T-cell (primary cell): Measurements from ENCODE around the gene TAGAP. TPM values are rescaled to one million over a fixed set of nuclear protein-coding genes. Genes with fewer than 3 reads are reported as not detected.

ENCODE experiments used
- ATAC-seq, 4 experiments: fragments of 200-7000 bp in 3 of 4; fragments of 150-1000 bp in 1 of 4; cut with Tn5 transposase; replicated peaks in 1 of 4; 1 replicate in 3 of 4; 2 replicates in 1 of 4; pipeline ENCODE4 v1.10.0; 2021; ENCODE audit warnings: moderate library complexity in 3 of 4, mild to moderate bottlenecking in 2 of 4, moderate number of reproducible peaks in 1 of 4
- CTCF ChIA-PET, 2 donors: fragments of 300-600 bp; sonication (Branson Sonifier 250); formaldehyde crosslinking; loops; one replicate each; lab custom pipeline; 2022; ENCODE audit warnings: antibody characterized with exemption in 2 of 2; lab: Charles Lee
- POLR2A ChIA-PET, 2 donors: fragments of 300-600 bp; sonication (Branson Sonifier 250); formaldehyde crosslinking; loops; one replicate each; lab custom pipeline; 2022; ENCODE audit warnings: antibody characterized with exemption in 2 of 2; lab: Charles Lee
- DNase-seq, 35 experiments: peaks; one replicate each; pipeline versions ENCODE4 v3.0.0 to v3.0.0-alpha.2; 2013 to 2023
- H3K27ac ChIP-seq: one replicate; pipeline ENCODE4 v1.5.1; 2013; ENCODE audit warnings: low read length
- H3K27me3 ChIP-seq, 2 experiments: replicated peaks in 1 of 2; 1 replicate in 1 of 2; 2 replicates in 1 of 2; pipeline versions ENCODE4 v1.6.1 to v1.7.0; 2013; ENCODE audit warnings: low read length in 1 of 2, mixed read lengths in 1 of 2; ENCODE audit not compliant: control insufficient read depth in 2 of 2, insufficient read depth in 2 of 2; ENCODE audit errors: extremely low read depth in 1 of 2
- H3K36me3 ChIP-seq, 2 donors: 1 replicate in 1 of 2; 2 replicates in 1 of 2; pipeline versions ENCODE4 v1.6.1 to v1.7.0; 2013; ENCODE audit warnings: low read length in 1 of 2; ENCODE audit not compliant: control insufficient read depth in 2 of 2, insufficient read depth in 1 of 2; ENCODE audit errors: extremely low read depth in 1 of 2
- H3K4me1 ChIP-seq, 2 experiments: 1 replicate in 1 of 2; 2 replicates in 1 of 2; pipeline versions ENCODE4 v1.6.1 to v1.7.0; 2013; ENCODE audit warnings: low read length in 2 of 2, mixed read lengths in 1 of 2; ENCODE audit not compliant: insufficient read depth in 2 of 2, control insufficient read depth in 1 of 2; ENCODE audit errors: extremely low read depth in 1 of 2
- H3K4me3 ChIP-seq, 2 donors: 1 replicate in 1 of 2; 2 replicates in 1 of 2; pipeline versions ENCODE4 v1.5.1 to v1.7.0; 2013; ENCODE audit warnings: mild to moderate bottlenecking in 2 of 2, low read length in 1 of 2, moderate library complexity in 1 of 2; ENCODE audit not compliant: control insufficient read depth in 1 of 2; ENCODE audit errors: extremely low read depth in 1 of 2
- H3K9me3 ChIP-seq: 2 replicates; pipeline ENCODE4 v1.7.0; 2013
- H3K27ac Mint-ChIP-seq, 2 donors: one replicate each; pipeline ENCODE4 v1.8.0; 2020 to 2021; ENCODE audit warnings: mild to moderate bottlenecking in 2 of 2, mixed read lengths in 2 of 2
- H3K27me3 Mint-ChIP-seq, 2 donors: one replicate each; pipeline ENCODE4 v1.8.0; 2021 to 2022; ENCODE audit warnings: mixed read lengths in 2 of 2
- H3K36me3 Mint-ChIP-seq: one replicate; pipeline ENCODE4 v1.8.0; 2021; ENCODE audit warnings: mixed read lengths
- H3K4me1 Mint-ChIP-seq, 3 donors: one replicate each; pipeline ENCODE4 v1.8.0; 2020 to 2022; ENCODE audit warnings: mixed read lengths in 3 of 3, mild to moderate bottlenecking in 1 of 3
- H3K4me3 Mint-ChIP-seq, 3 donors: one replicate each; pipeline ENCODE4 v1.8.0; 2020 to 2022; ENCODE audit warnings: mild to moderate bottlenecking in 3 of 3, mixed read lengths in 3 of 3, moderate library complexity in 3 of 3
- H3K9me3 Mint-ChIP-seq, 3 donors: one replicate each; pipeline ENCODE4 v1.8.0; 2020 to 2022; ENCODE audit warnings: mixed read lengths in 3 of 3
- WGBS: methylation state at CpG from one replicate; pipeline ENCODE4 v1.1.5; 2013; ENCODE audit warnings: missing lambda C conversion rate; ENCODE audit not compliant: insufficient coverage; 5-methylcytosine and 5-hydroxymethylcytosine counted together
- total RNA-seq, 35 experiments: library from RNA in 6 of 35; stranded (reverse) in 6 of 35; fragments of 120-200 nt in 1 of 35; gene quantifications; one replicate each; pipeline versions ENCODE4 v1.2.1 to v1.2.4 and lab custom pipeline; 2013 to 2026

The TAGAP gene
- total RNA-seq, 5 donors from 2014 or later (not counting 1 experiment from before 2014, with no cell fraction given), result 110 to 224 (median 128) TPM

GRCh38 chr6:159066483-159066882 lies 21.7 kb upstream of the TAGAP start:
- Mint-ChIP-seq H3K4me3 (peak overlapping the region in 1 of 3 donors; percentile 22), H3K36me3 (no peaks in the 10 kb centered on the region), H3K27me3 (no peaks in the 10 kb centered on the region), H3K27ac (peak overlapping the region; percentile 56 to 98), H3K4me1 (peaks cover 64 to 69% (median 68%) of the 10 kb centered on the region in 3 donors), H3K9me3 (no peaks in the 10 kb centered on the region)
- WGBS, result 89% methylated on average over 3 of the region's 3 CpGs
- no peaks in the 10 kb centered on the region for H3K9me3 ChIP-seq
- DNase-seq (no peak), ATAC-seq (no peak)
- no peaks in the 10 kb centered on the region for H3K36me3 ChIP-seq
- no peaks in the 10 kb centered on the region for H3K27me3 ChIP-seq
- ChIA-PET POLR2A (no interaction called here), CTCF (interaction anchor here (0.6 to 1.0 kb wide), 3 partner anchors 15 to 56 kb away, joined by 3 to 7 read pairs (median 4); no protein-coding TSS in a partner anchor)
- peaks cover 33 to 52% of the 10 kb centered on the region in 2 experiments for H3K4me1 ChIP-seq
- H3K4me3 ChIP-seq, result no peak overlapping the region
- H3K27ac ChIP-seq, result peak overlapping the region; percentile 4

- peaks cover 35 to 58% of the 10 kb centered on the region in 2 experiments for H3K4me1 ChIP-seq
- DNase-seq, result no peak
- peak overlapping the region in 1 of 3 donors; percentile 77 for H3K4me3 Mint-ChIP-seq
- no peak for ATAC-seq
- CTCF ChIA-PET, result interaction anchor here (0.6 to 1.7 kb wide), 10 partner anchors 9 to 62 kb away, joined by 3 to 7 read pairs (median 4); no protein-coding TSS in a partner anchor
- POLR2A ChIA-PET, result interaction anchor here (0.5 to 4.0 kb wide), 4 partner anchors 18 to 41 kb away, joined by 3 to 95 read pairs (median 8); partner anchors contain the start of gene TAGAP (in 2 of the 2)
- no peaks in the 10 kb centered on the region for H3K9me3 Mint-ChIP-seq
- peak overlapping the region; percentile 98 to 99 for H3K27ac Mint-ChIP-seq
- no peaks in the 10 kb centered on the region for H3K9me3 ChIP-seq
- no peaks in the 10 kb centered on the region for H3K36me3 Mint-ChIP-seq
- H3K27me3 ChIP-seq, result no peaks in the 10 kb centered on the region
- no peaks in the 10 kb centered on the region for H3K27me3 Mint-ChIP-seq
- H3K27ac ChIP-seq, result peak overlapping the region; percentile 19
- no CpG with 5 or more reads among the region's 3 CpGs for WGBS
- H3K4me1 Mint-ChIP-seq, result peaks cover 70 to 76% (median 74%) of the 10 kb centered on the region in 3 donors
- H3K36me3 ChIP-seq, result no peaks in the 10 kb centered on the region
- H3K4me3 ChIP-seq, result no peak overlapping the region
Measured at GRCh38 chr6:159065759-159066329, 21.1 kb upstream of the TAGAP start.

DNA sequence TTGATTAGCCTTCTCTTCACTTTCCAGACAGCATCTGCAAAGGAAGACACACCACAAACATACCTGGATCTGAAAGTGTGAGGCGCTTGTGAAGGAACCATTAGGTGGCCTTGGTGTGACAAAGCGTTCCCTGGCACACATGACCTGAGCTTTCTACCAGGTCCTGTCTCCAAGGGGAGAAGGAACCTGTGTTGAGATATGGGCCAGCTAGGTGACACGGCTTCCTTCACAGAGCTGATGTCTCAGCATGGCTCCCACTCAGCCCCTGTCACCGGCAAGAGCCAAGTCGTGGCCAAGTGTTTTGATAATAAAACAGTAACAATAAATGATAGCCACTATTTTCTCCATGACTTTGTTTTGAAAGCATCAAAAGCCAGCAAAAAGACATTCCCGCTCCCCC lies 20.3 kb upstream of the TAGAP start:
- Histone ChIP-seq H3K36me3 (no peaks in the 10 kb centered on the region), H3K27me3 (no peaks in the 10 kb centered on the region), H3K27ac (peak overlapping the region; percentile 94), H3K9me3 (no peaks in the 10 kb centered on the region), H3K4me1 (peaks cover 35 to 66% of the 10 kb centered on the region in 2 experiments), H3K4me3 (no peak overlapping the region)
- ATAC-seq (no peak), DNase-seq (no peak)
- POLR2A ChIA-PET, result interaction anchor here (0.7 to 4.0 kb wide), 5 partner anchors 20 to 42 kb away, joined by 3 to 95 read pairs (median 4); partner anchors contain the start of gene TAGAP (in 2 of the 2)
- Mint-ChIP-seq H3K4me1 (peaks cover 78 to 83% (median 82%) of the 10 kb centered on the region in 3 donors), H3K27ac (peak overlapping the region; percentile 98 to 99), H3K27me3 (no peaks in the 10 kb centered on the region), H3K9me3 (no peaks in the 10 kb centered on the region), H3K36me3 (no peaks in the 10 kb centered on the region), H3K4me3 (peak overlapping the region in 1 of 3 donors; percentile 77)
- WGBS, result no CpG with 5 or more reads among the region's 6 CpGs
- CTCF ChIA-PET, result interaction anchor here (0.5 to 1.7 kb wide), 11 partner anchors 9 to 45 kb away, joined by 3 to 6 read pairs (median 4); no protein-coding TSS in a partner anchor

- Mint-ChIP-seq H3K27ac (peak overlapping the region; percentile 98 to 99), H3K9me3 (no peaks in the 10 kb centered on the region), H3K4me3 (peak overlapping the region; percentile 18 to 77 (median 54)), H3K27me3 (no peaks in the 10 kb centered on the region), H3K36me3 (no peaks in the 10 kb centered on the region), H3K4me1 (peaks cover 84 to 89% (median 86%) of the 10 kb centered on the region in 3 donors)
- Histone ChIP-seq H3K27me3 (no peaks in the 10 kb centered on the region), H3K36me3 (no peaks in the 10 kb centered on the region), H3K27ac (peak overlapping the region; percentile 94), H3K4me1 (peaks cover 35 to 69% of the 10 kb centered on the region in 2 experiments), H3K9me3 (no peaks in the 10 kb centered on the region), H3K4me3 (no peak overlapping the region)
- ATAC-seq (no peak), DNase-seq (peak in 1 of 35 experiments; percentile 46)
- CTCF ChIA-PET, result interaction anchor here (0.6 to 3.0 kb wide), 10 partner anchors 10 to 52 kb away, joined by 3 to 48 read pairs (median 5); partner anchors contain the start of gene TAGAP (in 1 of the 2)
- WGBS, result 16% methylated on average over 8 of the region's 8 CpGs
- POLR2A ChIA-PET, result interaction anchor here (0.6 to 4.0 kb wide), 8 partner anchors 20 to 195 kb away, joined by 3 to 95 read pairs (median 4); partner anchors contain the start of gene TAGAP (in 2 of the 2)
Measured at GRCh38 chr6:159064477-159064876, 19.7 kb upstream of the TAGAP start.

DNA sequence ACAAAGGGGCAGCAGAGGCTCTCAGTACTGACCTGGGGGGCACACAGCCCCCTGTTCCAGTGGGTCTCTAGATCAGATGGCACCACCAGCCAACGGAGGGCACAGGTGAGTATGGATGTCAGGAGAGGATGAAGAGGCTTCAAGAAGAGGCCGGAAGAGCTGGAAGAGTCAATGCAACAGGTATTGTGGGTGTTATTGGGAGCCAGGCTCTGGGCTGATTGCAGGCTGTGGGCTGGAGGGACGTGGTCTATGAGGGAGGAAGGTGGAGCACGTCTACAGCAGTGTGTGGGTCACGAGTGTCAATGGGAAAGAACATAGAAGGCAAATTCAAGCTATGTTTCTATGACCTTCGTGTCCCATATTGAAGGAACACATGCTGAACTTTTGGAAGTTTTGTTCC lies 18.8 kb upstream of the TAGAP start:
- Histone ChIP-seq H3K27me3 (no peaks in the 10 kb centered on the region), H3K27ac (peak overlapping the region; percentile 94), H3K4me1 (peaks cover 35 to 73% of the 10 kb centered on the region in 2 experiments), H3K36me3 (no peaks in the 10 kb centered on the region), H3K9me3 (no peaks in the 10 kb centered on the region), H3K4me3 (no peak overlapping the region)
- Mint-ChIP-seq H3K36me3 (no peaks in the 10 kb centered on the region), H3K9me3 (no peaks in the 10 kb centered on the region), H3K27me3 (no peaks in the 10 kb centered on the region), H3K4me3 (peak overlapping the region in 1 of 3 donors; percentile 77), H3K4me1 (peaks cover 84 to 95% (median 93%) of the 10 kb centered on the region in 3 donors), H3K27ac (peak overlapping the region; percentile 98 to 99)
- ChIA-PET CTCF (interaction anchor here (0.7 to 3.0 kb wide), 10 partner anchors 9 to 55 kb away, joined by 3 to 48 read pairs (median 5); partner anchors contain the start of gene TAGAP (in 2 of the 2)), POLR2A (interaction anchor here (0.9 to 4.0 kb wide), 10 partner anchors 19 to 275 kb away, joined by 3 to 95 read pairs (median 4); partner anchors contain the start of gene TAGAP (in 2 of the 2))
- ATAC-seq (no peak), DNase-seq (no peak)
- WGBS, result 80% methylated on average over 3 of the region's 6 CpGs

DNA sequence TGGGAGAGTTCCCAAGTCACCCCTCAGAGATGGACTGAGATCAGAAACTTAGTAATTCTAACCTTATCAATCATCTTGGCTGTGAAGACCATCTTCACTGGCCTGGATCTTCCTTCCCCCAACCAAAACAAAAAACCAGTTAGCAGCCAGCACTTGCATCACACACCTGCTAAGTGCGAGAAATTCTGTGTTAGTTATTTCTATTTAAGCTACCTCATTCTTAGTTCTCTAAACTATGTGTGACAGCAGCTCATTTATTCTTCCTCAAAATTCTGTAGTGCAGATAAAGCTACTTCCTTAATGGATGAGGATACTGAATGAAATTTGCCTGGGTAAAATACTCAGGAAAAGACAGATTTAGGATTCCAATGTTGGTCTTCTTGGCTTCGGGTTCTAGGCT lies 18.2 kb upstream of the TAGAP start:
- Histone ChIP-seq H3K4me3 (no peak overlapping the region), H3K9me3 (no peaks in the 10 kb centered on the region), H3K4me1 (peaks cover 35 to 76% of the 10 kb centered on the region in 2 experiments), H3K27me3 (no peaks in the 10 kb centered on the region), H3K36me3 (no peaks in the 10 kb centered on the region), H3K27ac (peak overlapping the region; percentile 94)
- Mint-ChIP-seq H3K27ac (peak overlapping the region; percentile 98 to 99), H3K9me3 (no peaks in the 10 kb centered on the region), H3K4me3 (peak overlapping the region; percentile 52 to 77 (median 55)), H3K27me3 (no peaks in the 10 kb centered on the region), H3K36me3 (no peaks in the 10 kb centered on the region), H3K4me1 (peaks cover 89 to 96% (median 96%) of the 10 kb centered on the region in 3 donors)
- POLR2A ChIA-PET, result interaction anchor here (0.9 to 4.0 kb wide), 9 partner anchors 18 to 274 kb away, joined by 3 to 95 read pairs (median 4); partner anchors contain the start of gene TAGAP (in 2 of the 2)
- ATAC-seq (no peak), DNase-seq (no peak)
- CTCF ChIA-PET, result interaction anchor here (0.6 to 3.0 kb wide), 16 partner anchors 9 to 71 kb away, joined by 3 to 48 read pairs (median 5); partner anchors contain the start of gene TAGAP (in 2 of the 2)
- WGBS, result 88% methylated on average over 1 of the region's 2 CpGs
